Mucosa of gallbladder (tissue), 1 donor: ENCODE data around the gene OR51I2. TPM values are rescaled to one million over a fixed set of nuclear protein-coding genes. Genes with fewer than 3 reads are reported as not detected.

ENCODE experiments used
- DNase-seq: peaks from one replicate; pipeline ENCODE4 v3.0.0-alpha.2; 2020; ENCODE audit warnings: low spot score
- total RNA-seq: library from RNA; stranded (reverse); gene quantifications from one replicate; pipeline ENCODE4 v1.2.1, GENCODE V29; 2021
- donor health status: DM: no; HTN: no; CAD: no.

OR51I2 gene, protein sequence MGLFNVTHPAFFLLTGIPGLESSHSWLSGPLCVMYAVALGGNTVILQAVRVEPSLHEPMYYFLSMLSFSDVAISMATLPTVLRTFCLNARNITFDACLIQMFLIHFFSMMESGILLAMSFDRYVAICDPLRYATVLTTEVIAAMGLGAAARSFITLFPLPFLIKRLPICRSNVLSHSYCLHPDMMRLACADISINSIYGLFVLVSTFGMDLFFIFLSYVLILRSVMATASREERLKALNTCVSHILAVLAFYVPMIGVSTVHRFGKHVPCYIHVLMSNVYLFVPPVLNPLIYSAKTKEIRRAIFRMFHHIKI
- total RNA-seq, result not detected

DNA sequence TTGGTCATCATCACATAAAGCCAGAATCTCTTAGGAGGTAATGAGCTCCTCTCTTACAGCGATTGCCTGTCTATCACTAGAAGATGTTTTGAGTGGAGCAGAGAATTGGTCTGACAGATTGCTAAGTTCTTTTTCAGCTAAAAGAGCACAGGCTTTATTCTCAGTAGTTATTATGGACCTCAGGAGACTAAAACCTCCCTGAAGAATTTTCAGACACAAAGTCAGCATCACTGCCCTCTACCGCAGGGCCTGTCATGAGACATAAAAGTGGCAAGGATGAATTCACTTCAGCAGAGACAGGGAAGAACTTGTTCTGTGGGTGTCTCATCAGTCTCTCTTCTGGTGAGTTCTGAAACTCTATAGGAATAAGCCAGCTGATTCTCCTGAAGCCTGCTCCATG, at the start of gene OR51I2:
OR51I2 (plus strand) TSS at position 301 of the 400 bp plus-strand sequence. CDS start 4,166 bp downstream, outside the sequence.
- no peak for DNase-seq

- DNase-seq, result no peak
These were observed 44.0 kb upstream of the OR51I2 start for GRCh38 chr11:5405173-5405572.

GRCh38 chr11:5420993-5421392, 28.1 kb upstream of the OR51I2 start:
- DNase-seq, result no peak

- DNase-seq, result no peak
These were observed 27.3 kb upstream of the OR51I2 start, which contains the start of gene OR51Q1 for GRCh38 chr11:5421811-5422210. Gene OR51Q1, plus strand, starts transcription at chr11:5422111. Its CDS starts 90 bp downstream, at chr11:5422201.

DNA sequence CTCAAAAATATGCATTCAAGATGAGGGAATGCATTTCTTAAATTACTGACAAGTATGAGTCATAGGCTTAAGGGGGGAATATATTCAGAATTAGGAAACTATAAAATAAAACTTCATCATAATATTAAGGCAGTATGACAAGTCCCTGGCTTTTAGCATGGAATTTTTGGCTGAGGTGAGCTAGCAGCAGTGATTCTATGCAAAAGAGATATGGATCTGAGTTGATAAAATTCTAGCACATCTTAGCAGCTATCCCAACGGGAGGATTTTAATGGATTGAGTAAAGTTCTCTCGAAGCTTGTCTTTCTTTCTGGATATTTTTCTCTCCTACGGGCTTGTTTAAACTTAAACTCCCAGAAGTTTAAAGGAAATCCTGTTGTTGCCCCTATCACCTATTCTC, 26.0 kb upstream of the OR51I2 start:
- no peak for DNase-seq

- DNase-seq, result no peak
These were observed 7.7 kb upstream of the OR51I2 start, which contains the start of gene OR51I1 for GRCh38 chr11:5441414-5441813. Gene OR51I1, minus strand, starts transcription at chr11:5441514. Its CDS starts 0 bp downstream, at chr11:5441514.

DNA sequence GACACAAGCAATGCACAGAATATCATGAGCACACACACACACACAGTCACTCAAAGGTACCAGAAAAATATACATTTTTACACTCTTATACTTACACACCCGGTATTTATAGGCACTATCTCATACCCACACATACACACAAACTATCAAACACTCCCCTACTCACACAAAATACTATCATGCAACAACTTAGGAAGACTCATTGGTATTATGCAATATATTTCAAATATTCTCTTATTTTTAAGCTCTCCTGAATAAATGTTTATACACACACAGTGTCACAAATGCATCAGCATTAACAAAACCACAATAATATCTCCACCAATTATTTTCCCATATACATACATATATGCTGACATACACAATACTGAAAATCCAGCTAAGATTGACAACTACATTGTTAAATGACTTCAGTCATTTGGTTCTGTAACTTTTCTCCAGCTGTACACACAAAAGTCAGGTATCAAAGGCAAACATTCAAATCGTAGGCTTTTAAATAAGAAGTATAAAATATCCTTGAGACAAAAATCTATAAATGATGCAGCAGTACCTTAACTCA, 5.2 kb upstream of the OR51I2 start:
- no peak for DNase-seq

- no peak for DNase-seq
These were observed 309 bp downstream of the OR51I2 start for GRCh38 chr11:5449432-5449831.

DNA sequence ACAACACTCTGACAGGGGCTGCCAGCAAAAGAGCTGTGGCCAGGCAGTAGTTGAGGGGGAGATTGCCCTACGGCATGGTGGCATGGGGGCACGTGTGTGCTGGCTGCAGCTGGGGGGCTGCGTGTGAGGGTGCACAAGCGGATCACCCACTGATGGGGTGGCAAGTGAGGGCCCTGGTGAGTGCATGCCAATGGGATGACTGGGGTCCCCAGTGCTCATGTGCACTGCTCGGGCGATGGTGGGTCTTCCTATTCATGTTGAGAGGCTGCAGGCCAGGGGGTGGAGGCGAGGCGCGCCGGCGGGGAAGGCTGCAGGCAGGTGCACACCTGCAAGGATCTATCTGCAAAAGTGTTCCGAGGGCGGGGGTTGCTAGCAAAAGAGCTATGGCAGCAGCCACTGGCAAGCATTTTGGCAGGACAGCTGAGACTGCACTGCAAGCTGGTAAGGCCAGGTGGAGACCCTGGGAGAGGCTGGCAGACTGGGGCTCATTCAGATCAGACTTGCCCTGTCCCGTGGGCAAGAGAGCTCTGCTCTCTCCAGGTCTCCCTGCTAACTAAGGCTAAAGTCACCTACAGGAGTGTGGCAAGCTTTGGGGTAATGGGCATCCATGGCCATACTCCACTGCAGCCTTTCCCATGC, 12.0 kb downstream of the OR51I2 start:
- no peak for DNase-seq

DNA sequence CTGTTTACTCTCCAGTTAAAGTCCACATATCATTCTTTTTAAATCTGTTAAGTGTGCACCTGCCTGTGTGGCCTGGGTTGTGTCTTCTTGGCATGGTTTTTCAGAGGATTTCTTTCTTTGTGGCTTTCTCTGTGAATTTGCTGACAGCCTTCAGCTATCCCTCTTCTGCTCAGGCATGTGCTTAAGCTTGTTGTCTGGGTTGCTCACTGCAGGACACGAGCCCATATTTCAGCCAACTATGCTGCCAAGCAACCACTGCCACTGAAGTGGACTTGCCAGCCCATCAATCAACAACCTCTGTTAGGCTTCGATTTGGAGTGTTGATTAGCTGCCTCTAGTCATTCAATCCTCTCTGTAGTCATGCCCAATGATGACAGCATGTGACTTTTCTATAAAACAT, 18.4 kb downstream of the OR51I2 start:
- no peak for DNase-seq

DNA sequence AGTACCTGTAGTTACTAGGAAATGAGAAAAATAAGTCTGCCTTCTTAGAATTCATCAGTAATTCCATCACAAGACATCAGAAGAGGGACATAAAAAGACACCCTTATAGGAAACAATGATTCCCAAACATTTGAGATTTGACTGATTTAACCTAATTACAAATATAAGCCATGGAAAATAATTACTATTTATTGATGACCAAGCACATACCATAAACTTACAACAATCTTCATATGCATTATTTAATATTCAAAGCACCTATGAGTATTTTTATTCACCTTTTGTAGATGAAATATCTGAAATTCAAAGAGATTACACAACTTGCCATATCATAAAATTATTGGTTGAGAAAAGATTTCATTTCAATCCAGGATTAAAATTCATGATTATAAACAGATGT, 24.8 kb downstream of the OR51I2 start:
- DNase-seq, result no peak

- DNase-seq, result peak; percentile 29
These were observed 27.2 kb downstream of the OR51I2 start for GRCh38 chr11:5476186-5476819.

- DNase-seq, result no peak
These were observed 36.9 kb downstream of the OR51I2 start for GRCh38 chr11:5486003-5486402.

DNA sequence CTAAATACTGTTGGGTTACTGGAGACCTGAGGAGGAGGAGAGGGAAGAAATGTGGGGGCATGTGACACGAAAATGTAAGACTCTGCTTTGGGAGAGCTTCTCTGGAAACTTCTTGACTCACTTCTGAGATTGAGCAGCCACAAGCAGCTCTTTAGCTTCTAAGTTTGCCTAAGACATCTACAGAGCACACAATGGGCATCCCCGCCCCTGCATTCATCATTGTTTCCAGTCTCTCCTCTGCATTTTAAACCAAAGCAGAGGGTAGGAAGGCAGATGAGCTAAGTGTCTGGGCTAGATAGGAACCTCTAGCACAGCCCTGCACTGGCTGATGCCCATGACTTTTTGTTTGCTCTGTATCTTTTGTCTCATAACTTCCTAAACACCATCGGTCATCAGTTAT, 37.3 kb downstream of the OR51I2 start:
- DNase-seq, result no peak

DNA sequence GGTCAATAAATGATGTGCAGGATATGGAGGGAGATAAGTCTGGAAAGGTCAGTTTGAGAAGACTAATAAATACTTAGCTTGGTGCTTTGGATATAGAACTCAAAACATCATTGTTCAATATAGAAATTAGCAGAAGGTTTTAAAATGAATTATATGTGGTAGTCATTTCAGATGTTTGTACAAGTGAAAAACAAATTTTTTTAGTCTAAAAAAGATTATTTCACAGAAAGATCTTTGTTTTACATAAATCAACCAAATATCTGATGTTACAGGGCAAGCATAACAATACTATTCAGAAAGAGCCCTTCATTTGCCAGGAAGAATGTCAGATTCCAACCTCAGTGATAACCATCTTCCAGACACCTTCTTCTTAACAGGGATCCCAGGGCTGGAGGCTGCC, 39.3 kb downstream of the OR51I2 start, which contains the start of gene OR52D1:
OR52D1 (plus strand) TSS at position 301 of the 400 bp plus-strand sequence; CDS start at position 323, 22 bp downstream.
- no peak for DNase-seq

DNA sequence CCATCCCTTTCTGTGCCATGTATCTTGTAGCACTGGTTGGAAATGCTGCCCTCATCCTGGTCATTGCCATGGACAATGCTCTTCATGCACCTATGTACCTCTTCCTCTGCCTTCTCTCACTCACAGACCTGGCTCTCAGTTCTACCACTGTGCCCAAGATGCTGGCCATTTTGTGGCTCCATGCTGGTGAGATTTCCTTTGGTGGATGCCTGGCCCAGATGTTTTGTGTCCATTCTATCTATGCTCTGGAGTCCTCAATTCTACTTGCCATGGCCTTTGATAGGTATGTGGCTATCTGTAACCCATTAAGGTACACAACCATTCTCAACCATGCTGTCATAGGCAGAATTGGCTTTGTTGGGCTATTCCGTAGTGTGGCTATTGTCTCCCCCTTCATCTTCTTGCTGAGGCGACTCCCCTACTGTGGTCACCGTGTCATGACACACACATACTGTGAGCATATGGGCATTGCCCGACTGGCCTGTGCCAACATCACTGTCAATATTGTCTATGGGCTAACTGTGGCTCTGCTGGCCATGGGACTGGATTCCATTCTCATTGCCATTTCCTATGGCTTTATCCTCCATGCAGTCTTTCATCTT, 39.8 kb downstream of the OR51I2 start:
- DNase-seq, result no peak

DNA sequence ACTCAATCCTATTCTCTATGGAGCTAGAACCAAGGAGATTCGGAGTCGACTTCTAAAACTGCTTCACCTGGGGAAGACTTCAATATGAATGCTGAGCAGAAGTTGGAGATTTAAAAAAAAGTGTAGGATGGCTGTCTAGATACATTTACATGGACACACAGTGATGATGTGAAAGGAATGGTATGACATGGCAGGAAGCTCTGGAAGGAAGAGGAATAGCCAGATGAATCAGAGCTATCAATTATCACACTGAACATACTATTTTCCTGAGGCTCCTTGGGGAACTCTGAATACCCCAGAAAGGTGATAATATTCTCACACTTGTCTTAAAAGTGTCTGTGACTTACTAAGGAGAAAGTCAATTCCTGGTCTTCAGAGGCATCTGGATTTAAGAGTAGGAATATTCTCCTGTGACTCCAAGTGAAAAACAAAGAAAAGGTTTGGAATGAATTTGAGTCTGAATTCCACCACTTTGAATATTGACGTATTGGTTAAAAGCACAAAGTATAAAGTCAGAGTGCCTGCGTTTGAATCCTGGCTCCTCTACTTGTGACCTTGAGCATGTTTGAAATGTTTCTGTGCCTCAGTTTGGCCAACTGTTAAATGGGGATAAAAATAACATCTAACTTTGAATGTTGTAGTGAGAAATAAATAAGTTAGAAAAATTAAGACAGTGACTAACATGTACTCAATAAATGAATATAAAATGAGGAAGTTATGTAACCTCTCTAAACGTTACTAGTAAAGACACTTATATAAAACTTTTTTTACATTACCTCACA, 40.6 kb downstream of the OR51I2 start:
- DNase-seq, result no peak

GRCh38 chr11:5499671-5500070, 50.5 kb downstream of the OR51I2 start:
- no peak for DNase-seq

- no peak for DNase-seq
These were observed 51.3 kb downstream of the OR51I2 start for GRCh38 chr11:5500393-5500801.

- DNase-seq, result no peak
These were observed 55.3 kb downstream of the OR51I2 start for GRCh38 chr11:5504403-5504921.
